ENCODE results near the gene XRCC3. TPM values are rescaled to one million over a fixed set of nuclear protein-coding genes. Genes with fewer than 3 reads are reported as not detected.

The XRCC3 gene
- total and polyA plus RNA-seq, 2 donors (not counting 3 experiments of a cell fraction or from before 2014, with no cell fraction given), result 13.6 to 27.2 TPM

GRCh38 chr14:103651585-103651984 lies 63.7 kb downstream of the XRCC3 start:
- POLR2A ChIA-PET, result no interaction called here
- H2AFZ ChIP-seq (ENCODE audit: low read depth, low read length), result no peak overlapping the region
- no peak overlapping the region for H3K27ac ChIP-seq (ENCODE audit: insufficient read depth, low read depth, low read length)
- H3K79me2 ChIP-seq (ENCODE audit: control insufficient read depth, insufficient read depth, low read length), result peaks cover 86% of the 10 kb centered on the region
- no TSS peak for BruUV-seq (replicated peaks)
- peaks cover 4% of the 10 kb centered on the region for H4K20me1 ChIP-seq (replicated peaks; ENCODE audit: control insufficient read depth, extremely low read depth, insufficient read depth, low read length)
- peaks cover 5 to 11% of the 10 kb centered on the region in 2 experiments for H3K36me3 ChIP-seq (ENCODE audit: control insufficient read depth in 2 of 2, extremely low read depth in 1 of 2, insufficient read depth in 2 of 2, low read length in 2 of 2)
- FAIRE-seq (no peak), DNase-seq (ENCODE audit: low read depth, low spot score) (no peak)
- no peaks in the 10 kb centered on the region for H3K9me1 ChIP-seq (replicated peaks; ENCODE audit: control insufficient read depth, extremely low read depth, insufficient read depth, low read length)
- TF ChIP-seq POLR2A (IDR thresholded peaks at IDR 0.05; ENCODE audit: low read depth, low read length) (no peak), FOS (IDR thresholded peaks at IDR 0.05; ENCODE audit: borderline replicate concordance, insufficient read depth, low read length) (no peak), POLR2AphosphoS5 (IDR thresholded peaks at IDR 0.05; ENCODE audit: insufficient read depth, low read depth, low read length) (no peak), CTCF (IDR thresholded peaks at IDR 0.05; ENCODE audit: extremely low read depth in 1 of 2, insufficient read depth in 1 of 2, low read depth in 1 of 2, low read length in 2 of 2) (no peak), GATA2 (IDR thresholded peaks at IDR 0.05; ENCODE audit: insufficient read depth, insufficient read length, low read depth, low read length) (no peak), MAX (IDR thresholded peaks at IDR 0.05; ENCODE audit: insufficient read depth, insufficient read length) (no peak), EZH2 (IDR thresholded peaks at IDR 0.05; ENCODE audit: borderline replicate concordance, low read depth, low read length, severe bottlenecking) (no peak), JUN (IDR thresholded peaks at IDR 0.05; ENCODE audit: borderline replicate concordance, insufficient read depth, insufficient read length, low read depth) (no peak), MYC (IDR thresholded peaks at IDR 0.05; ENCODE audit: low read depth, low read length) (no peak)
- no peak overlapping the region for H3K4me3 ChIP-seq (replicated peaks in 1 of 3; ENCODE audit: insufficient read depth in 1 of 3, low read depth in 1 of 3, low read length in 3 of 3)
- intact Hi-C loops (cut with micrococcal nuclease), result no loop called here
- no peaks in the 10 kb centered on the region for H3K27me3 ChIP-seq (ENCODE audit: control insufficient read depth in 2 of 2, insufficient read depth in 2 of 2, low read length in 2 of 2)
- no peaks in the 10 kb centered on the region for H3K9me3 ChIP-seq (replicated peaks; ENCODE audit: control insufficient read depth, insufficient read depth, low read length)
- H3K4me2 ChIP-seq (ENCODE audit: insufficient read depth, low read length), result no peak overlapping the region
- dilution Hi-C loops (cut with MboI; ENCODE audit: extremely low pct_ligation_motif_present, low sequenced_read_pairs), result no loop called here
- H3K4me1 ChIP-seq (ENCODE audit: control insufficient read depth, extremely low read depth, insufficient read depth, low read length), result no peaks in the 10 kb centered on the region
- CTCF ChIA-PET, result interaction anchor here (0.7 kb wide), 1 partner anchor 28 kb away, joined by 3 read pairs; no protein-coding TSS in a partner anchor
- no peak overlapping the region for H3K9ac ChIP-seq (replicated peaks; ENCODE audit: extremely low read depth, insufficient read depth, low read length)

Data from endothelial cell of umbilical vein (primary cell).